K562 (cell line): ENCODE results near the gene ARHGEF25. TPM values are rescaled to one million over a fixed set of nuclear protein-coding genes. Genes with fewer than 3 reads are reported as not detected.

ENCODE experiments used
- AFF4 ChIP-seq: sonication (generic); formaldehyde crosslinking; IDR thresholded peaks from 2 replicates; pipeline ENCODE4 v1.8.0; 2023; ENCODE audit warnings: mild to moderate bottlenecking, missing genetic modification reagents
- BCL6 ChIP-seq: fragments of 250-450 bp; sonication (Bioruptor Pico); IDR thresholded peaks from 2 replicates; pipeline ENCODE4 v1.4.0; 2020
- CTCF ChIP-seq, 3 experiments: IDR thresholded peaks in 2 of 3; conservative IDR thresholded peaks in 1 of 3; 2 replicates each; pipeline ENCODE4 v1.5.1; 2011 to 2012; ENCODE audit warnings: low read length in 3 of 3, mild to moderate bottlenecking in 3 of 3, control low read depth in 2 of 3, improper control_type of control experiment in 1 of 3, inconsistent platforms in 1 of 3, low read depth in 1 of 3, mixed read lengths in 1 of 3, moderate library complexity in 1 of 3; ENCODE audit not compliant: insufficient read depth in 2 of 3
- ETS2 ChIP-seq: IDR thresholded peaks from 2 replicates; pipeline ENCODE4 v1.6.1; 2016; ENCODE audit warnings: borderline replicate concordance, missing genetic modification characterization, mild to moderate bottlenecking, moderate library complexity, missing compliant biosample characterization; ENCODE audit not compliant: poor library complexity, severe bottlenecking
- ETV5 ChIP-seq: sonication (generic); formaldehyde crosslinking; IDR thresholded peaks from 2 replicates; pipeline ENCODE4 v1.4.0; 2020; ENCODE audit warnings: low read depth, mild to moderate bottlenecking, missing genetic modification reagents
- NR2C2 ChIP-seq, 2 experiments: fragments of 200-800 bp in 1 of 2; sonication (Bioruptor generic) in 1 of 2; sonication (generic) in 1 of 2; formaldehyde crosslinking in 1 of 2; IDR thresholded peaks; 2 replicates each; pipeline versions ENCODE4 v1.6.1 to v1.8.0; 2016 to 2022; ENCODE audit warnings: mild to moderate bottlenecking in 1 of 2, missing compliant biosample characterization in 1 of 2, missing genetic modification characterization in 1 of 2, missing genetic modification reagents in 1 of 2
- POLR2H ChIP-seq: IDR thresholded peaks from 2 replicates; pipeline ENCODE4 v1.6.1; 2016; ENCODE audit warnings: missing genetic modification characterization, low read depth, mild to moderate bottlenecking, control low read depth, missing compliant biosample characterization, moderate library complexity
- RCOR1 ChIP-seq, 2 experiments: IDR thresholded peaks; 2 replicates each; pipeline ENCODE4 v1.6.1; 2012; ENCODE audit warnings: low read depth in 2 of 2, low read length in 2 of 2, borderline replicate concordance in 1 of 2, improper control_type of control experiment in 1 of 2
- RNF2 ChIP-seq: sonication (generic); IDR thresholded peaks from 2 replicates; pipeline ENCODE4 v1.6.1; 2016
- SIN3A ChIP-seq, 2 experiments: fragments of 150-350 bp in 1 of 2; IDR thresholded peaks; 2 replicates each; pipeline ENCODE4 v1.6.1; 2011 to 2016; ENCODE audit warnings: borderline replicate concordance in 2 of 2, low read depth in 2 of 2, low read length in 2 of 2, mild to moderate bottlenecking in 2 of 2, moderate library complexity in 2 of 2; ENCODE audit not compliant: control insufficient read depth in 1 of 2
- SMC3 ChIP-seq: conservative IDR thresholded peaks from 2 replicates; pipeline ENCODE4 v1.6.1; 2011; ENCODE audit warnings: low read depth, low read length, improper control_type of control experiment; ENCODE audit not compliant: insufficient read depth
- TAF1 ChIP-seq: IDR thresholded peaks from 2 replicates; pipeline ENCODE4 v1.6.1; 2011; ENCODE audit warnings: mild to moderate bottlenecking, low read length, moderate library complexity; ENCODE audit not compliant: insufficient read depth, control insufficient read depth, severe bottlenecking; ENCODE audit errors: extremely low read depth
- ZBTB7A ChIP-seq: IDR thresholded peaks from 2 replicates; pipeline ENCODE4 v1.6.1; 2011; ENCODE audit warnings: low read depth, mild to moderate bottlenecking, low read length, moderate library complexity, borderline replicate concordance; ENCODE audit not compliant: control insufficient read depth
- ZNF561 ChIP-seq: fragments of 450-650 bp; formaldehyde crosslinking; conservative IDR thresholded peaks from 2 replicates; pipeline ENCODE4 v1.4.0; 2020; ENCODE audit warnings: mild to moderate bottlenecking, moderate library complexity
- polyA plus RNA-seq, 8 experiments: library from polyadenylated mRNA; depleted of rRNA in 4 of 8; stranded (reverse) in 5 of 8; unstranded in 3 of 8; fragments of >200 nt; fragmentation: Nextera tagmentation in 2 of 8; fragmentation: Illumina TruSeq in 1 of 8; extraction: Ambion mirVana in 2 of 8; extraction: Trizol in 1 of 8; gene quantifications; 2 replicates each; pipeline versions ENCODE4 v1.2.1 to v1.2.3, GENCODE V29; 2011 to 2014; ENCODE audit warnings: inconsistent platforms in 1 of 8, missing spikeins in 1 of 8
- total RNA-seq, 7 experiments: library from RNA; depleted of rRNA in 6 of 7; stranded (reverse); fragments of >200 nt in 6 of 7; fragmentation: Illumina TruSeq in 2 of 7; extraction: Trizol in 2 of 7; gene quantifications; 2 replicates each; pipeline versions ENCODE4 v1.2.1 to v1.2.3, GENCODE V29; 2011 to 2021; ENCODE audit warnings: low replicate concordance in 1 of 7
- TF ChIP-seq, protein P1 (sequence below): IDR thresholded peaks from 3 replicates; pipeline ENCODE4 v1.6.1; 2011; ENCODE audit warnings: borderline replicate concordance, mild to moderate bottlenecking, moderate library complexity; ENCODE audit not compliant: insufficient read length; ENCODE audit errors: extremely low read depth

ARHGEF25 gene
- total and polyA plus RNA-seq, 9 of the 15 experiments (the other 6 are each of a cell fraction or from before 2014, with no cell fraction given), result 0.13 to 17.3 (median 11.6) TPM

DNA sequence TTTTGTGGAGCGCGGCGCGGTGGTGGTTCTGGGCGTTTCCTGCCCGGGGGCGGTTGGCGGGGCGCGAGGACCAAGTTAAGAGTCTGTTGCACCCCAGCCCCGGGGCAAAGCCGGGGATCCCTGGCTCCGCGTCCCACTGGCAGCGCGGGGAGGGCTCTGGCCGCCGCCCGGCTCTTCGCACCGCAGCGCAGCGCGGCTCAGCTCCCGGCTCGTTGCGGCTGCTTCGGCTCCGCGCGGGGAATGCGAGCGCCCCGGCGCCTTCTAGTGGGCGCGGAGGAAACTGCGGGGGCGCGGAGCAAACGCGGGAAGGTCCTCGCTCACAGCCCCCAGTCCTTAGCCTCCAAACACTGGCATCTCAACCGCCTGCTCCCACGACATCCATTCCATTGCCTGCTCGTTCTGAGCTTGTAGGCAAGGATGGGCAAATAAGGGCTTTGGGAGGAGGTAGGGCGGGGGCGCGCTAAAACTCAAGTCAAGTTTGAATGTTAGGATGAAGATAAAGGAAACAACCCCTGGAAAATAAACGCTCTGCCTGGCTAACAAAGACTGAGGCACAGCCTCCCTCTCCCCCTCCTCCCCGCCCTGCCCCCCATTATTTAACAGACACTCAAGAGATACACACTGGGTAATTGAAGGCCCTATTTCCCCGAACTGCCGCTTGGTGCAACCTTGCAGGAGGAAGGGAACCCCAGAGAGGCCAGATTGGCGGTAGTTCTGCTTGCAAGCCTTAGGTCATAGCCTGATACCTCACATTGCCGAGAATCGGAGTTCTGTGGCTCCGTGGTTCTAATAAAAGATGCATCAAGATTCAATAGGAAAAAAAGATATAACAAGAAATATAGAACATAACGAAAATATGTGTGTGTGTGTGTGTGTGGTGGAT is 22.0 kb downstream of the ARHGEF25 start, which contains the start of gene B4GALNT1 (continued):
- TF ChIP-seq, protein P1, sequence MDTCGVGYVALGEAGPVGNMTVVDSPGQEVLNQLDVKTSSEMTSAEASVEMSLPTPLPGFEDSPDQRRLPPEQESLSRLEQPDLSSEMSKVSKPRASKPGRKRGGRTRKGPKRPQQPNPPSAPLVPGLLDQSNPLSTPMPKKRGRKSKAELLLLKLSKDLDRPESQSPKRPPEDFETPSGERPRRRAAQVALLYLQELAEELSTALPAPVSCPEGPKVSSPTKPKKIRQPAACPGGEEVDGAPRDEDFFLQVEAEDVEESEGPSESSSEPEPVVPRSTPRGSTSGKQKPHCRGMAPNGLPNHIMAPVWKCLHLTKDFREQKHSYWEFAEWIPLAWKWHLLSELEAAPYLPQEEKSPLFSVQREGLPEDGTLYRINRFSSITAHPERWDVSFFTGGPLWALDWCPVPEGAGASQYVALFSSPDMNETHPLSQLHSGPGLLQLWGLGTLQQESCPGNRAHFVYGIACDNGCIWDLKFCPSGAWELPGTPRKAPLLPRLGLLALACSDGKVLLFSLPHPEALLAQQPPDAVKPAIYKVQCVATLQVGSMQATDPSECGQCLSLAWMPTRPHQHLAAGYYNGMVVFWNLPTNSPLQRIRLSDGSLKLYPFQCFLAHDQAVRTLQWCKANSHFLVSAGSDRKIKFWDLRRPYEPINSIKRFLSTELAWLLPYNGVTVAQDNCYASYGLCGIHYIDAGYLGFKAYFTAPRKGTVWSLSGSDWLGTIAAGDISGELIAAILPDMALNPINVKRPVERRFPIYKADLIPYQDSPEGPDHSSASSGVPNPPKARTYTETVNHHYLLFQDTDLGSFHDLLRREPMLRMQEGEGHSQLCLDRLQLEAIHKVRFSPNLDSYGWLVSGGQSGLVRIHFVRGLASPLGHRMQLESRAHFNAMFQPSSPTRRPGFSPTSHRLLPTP, result no peak
- TF ChIP-seq ETS2 (tag) (no peak), NR2C2 (CRISPR knock-in tag; IDR thresholded peaks at IDR 0.05) (no peak), NR2C2 (tag; IDR thresholded peaks at IDR 0.05) (peak; percentile 35; the same call in 1 of the 2 replicates), ETV5 (CRISPR knock-in tag) (no peak), POLR2H (no peak), TAF1 (peak; percentile 76), SMC3 (peak; percentile 87), CTCF (IDR thresholded peaks at IDR 0.05 in 2 of 3, conservative IDR thresholded peaks at IDR 0.05 in 1 of 3; ENCODE audit: insufficient read depth in 2 of 3, low read depth in 1 of 3, low read length in 3 of 3) (peak; percentile 89 to 95 (median 92)), RNF2 (peak; percentile 82), ZBTB7A (peak; percentile 90; the same call in 1 of the 2 replicates), ZNF561 (CRISPR knock-in tag) (no peak), BCL6 (CRISPR knock-in tag) (no peak), AFF4 (CRISPR knock-in tag) (peak; percentile 55), RCOR1 (IDR thresholded peaks at IDR 0.05; ENCODE audit: borderline replicate concordance in 1 of 2, low read depth in 2 of 2, low read length in 2 of 2) (0 out of 4 replicates have a peak, but pooled peaks have one; percentile 12 to 23), SIN3A (IDR thresholded peaks at IDR 0.05; ENCODE audit: borderline replicate concordance in 2 of 2, control insufficient read depth in 1 of 2, low read depth in 2 of 2, low read length in 2 of 2) (peak; percentile 39 to 54; a peak in 2 of 4 replicates)
